CD14-positive monocyte (primary cell): ENCODE data around the gene SEC61B. TPM values are rescaled to one million over a fixed set of nuclear protein-coding genes. Genes with fewer than 3 reads are reported as not detected.

Source experiments
- DNase-seq, 3 donors: peaks; one replicate each; pipeline ENCODE4 v3.0.0-alpha.2; 2011 to 2022
- H2AFZ ChIP-seq: 2 replicates; pipeline ENCODE4 v1.6.0; 2012; ENCODE audit warnings: mild to moderate bottlenecking, low read depth, low read length, inconsistent platforms; ENCODE audit not compliant: insufficient read depth, poor library complexity, severe bottlenecking
- H3K27ac ChIP-seq, 2 donors: 1 replicate in 1 of 2; 2 replicates in 1 of 2; pipeline ENCODE4 v1.5.1; 2012 to 2013; ENCODE audit warnings: low read length in 2 of 2, control low read depth in 1 of 2, inconsistent platforms in 1 of 2, low read depth in 1 of 2, mild to moderate bottlenecking in 1 of 2
- H3K27me3 ChIP-seq, 2 donors: one replicate each; pipeline versions ENCODE4 v1.6.0 to v1.6.1; 2011 to 2013; ENCODE audit warnings: low read length in 2 of 2; ENCODE audit not compliant: control insufficient read depth in 2 of 2, insufficient read depth in 2 of 2
- H3K36me3 ChIP-seq, 2 donors: replicated peaks in 1 of 2; 1 replicate in 1 of 2; 2 replicates in 1 of 2; pipeline versions ENCODE4 v1.5.1 to v1.6.1; 2012 to 2013; ENCODE audit warnings: low read length in 2 of 2, control low read depth in 1 of 2, inconsistent platforms in 1 of 2, mild to moderate bottlenecking in 1 of 2; ENCODE audit not compliant: insufficient read depth in 2 of 2, control insufficient read depth in 1 of 2
- H3K4me1 ChIP-seq, 2 donors: 1 replicate in 1 of 2; 2 replicates in 1 of 2; pipeline versions ENCODE4 v1.5.1 to v1.6.1; 2012 to 2013; ENCODE audit warnings: low read length in 2 of 2, control low read depth in 1 of 2, inconsistent platforms in 1 of 2, mild to moderate bottlenecking in 1 of 2, moderate library complexity in 1 of 2; ENCODE audit not compliant: insufficient read depth in 2 of 2, control insufficient read depth in 1 of 2
- H3K4me2 ChIP-seq: replicated peaks from 2 replicates; pipeline ENCODE3; 2012; ENCODE audit warnings: low read length, moderate library complexity, mild to moderate bottlenecking; ENCODE audit not compliant: poor library complexity, severe bottlenecking; ENCODE audit errors: extremely low read depth
- H3K4me3 ChIP-seq, 3 experiments: fragments of 200-600 bp in 1 of 3; sonication (generic) in 1 of 3; replicated peaks in 1 of 3; 1 replicate in 2 of 3; 2 replicates in 1 of 3; pipeline ENCODE4 v1.5.1; 2011 to 2013; ENCODE audit warnings: low read length in 3 of 3, mild to moderate bottlenecking in 3 of 3, control low read depth in 2 of 3, low read depth in 2 of 3, inconsistent platforms in 1 of 3, moderate library complexity in 1 of 3
- H3K79me2 ChIP-seq: 2 replicates; pipeline ENCODE4 v1.6.0; 2012; ENCODE audit warnings: mild to moderate bottlenecking, control low read depth, inconsistent platforms, low read length, moderate library complexity; ENCODE audit not compliant: insufficient read depth
- H3K9ac ChIP-seq: 2 replicates; pipeline ENCODE4 v1.6.0; 2017; ENCODE audit warnings: low read length, mild to moderate bottlenecking; ENCODE audit not compliant: insufficient read depth, poor library complexity, severe bottlenecking
- H3K9me3 ChIP-seq, 2 donors: replicated peaks in 1 of 2; 1 replicate in 1 of 2; 2 replicates in 1 of 2; pipeline versions ENCODE4 v1.5.1 to v1.6.1; 2012 to 2013; ENCODE audit warnings: low read length in 2 of 2, control low read depth in 1 of 2; ENCODE audit not compliant: control insufficient read depth in 1 of 2, insufficient read depth in 1 of 2
- H4K20me1 ChIP-seq: 2 replicates; pipeline ENCODE4 v1.6.0; 2012; ENCODE audit warnings: mild to moderate bottlenecking, low read length, control low read depth, moderate library complexity; ENCODE audit not compliant: insufficient read depth
- H3K27ac Mint-ChIP-seq, 7 donors: one replicate each; pipeline ENCODE4 v1.8.0; 2020; ENCODE audit warnings: mild to moderate bottlenecking in 7 of 7, mixed read lengths in 7 of 7, moderate library complexity in 6 of 7, inconsistent platforms in 2 of 7
- H3K27me3 Mint-ChIP-seq, 3 donors: one replicate each; pipeline ENCODE4 v1.8.0; 2021 to 2022; ENCODE audit warnings: low read depth in 3 of 3, mild to moderate bottlenecking in 3 of 3, mixed read lengths in 3 of 3, moderate library complexity in 3 of 3, inconsistent platforms in 1 of 3
- H3K36me3 Mint-ChIP-seq, 2 donors: one replicate each; pipeline ENCODE4 v1.8.0; 2020; ENCODE audit warnings: mixed read lengths in 2 of 2, inconsistent platforms in 1 of 2, mild to moderate bottlenecking in 1 of 2
- H3K4me1 Mint-ChIP-seq: one replicate; pipeline ENCODE4 v1.8.0; 2020; ENCODE audit warnings: mild to moderate bottlenecking, mixed read lengths
- H3K4me3 Mint-ChIP-seq, 2 donors: one replicate each; pipeline ENCODE4 v1.8.0; 2020; ENCODE audit warnings: mild to moderate bottlenecking in 2 of 2, mixed read lengths in 2 of 2, moderate library complexity in 1 of 2
- H3K9me3 Mint-ChIP-seq, 7 donors: one replicate each; pipeline ENCODE4 v1.8.0; 2020 to 2022; ENCODE audit warnings: mixed read lengths in 7 of 7, mild to moderate bottlenecking in 6 of 7, moderate library complexity in 6 of 7, inconsistent platforms in 2 of 7
- CTCF ChIP-seq: fragments of 200-600 bp; IDR thresholded peaks from one replicate; pipeline ENCODE4 v1.8.0; 2022; ENCODE audit warnings: antibody characterized with exemption, mild to moderate bottlenecking
- WGBS: methylation state at CpG from one replicate; pipeline ENCODE4 v1.1.5; 2013; ENCODE audit warnings: missing lambda C conversion rate; ENCODE audit not compliant: insufficient coverage; 5-methylcytosine and 5-hydroxymethylcytosine counted together
- intact Hi-C, 2 donors: fragments of 100-400 bp; cut with micrococcal nuclease; formaldehyde crosslinking; loops; one replicate each; pipeline versions ENCODE4 v1.15.0 to v1.15.1; 2023
- polyA plus RNA-seq, 3 donors: library from polyadenylated mRNA; depleted of rRNA in 1 of 3; unstranded in 2 of 3; stranded (reverse) in 1 of 3; fragments of 300-500 nt in 2 of 3; fragments of >200 nt in 1 of 3; fragmentation: Illumina TruSeq in 2 of 3; gene quantifications; 1 replicate in 2 of 3; 2 replicates in 1 of 3; pipeline ENCODE4 v1.2.3, GENCODE V29; 2012 to 2021
- small RNA-seq: library from RNA; depleted of rRNA; stranded (forward); fragments of <200 nt; gene quantifications from one replicate; pipeline ENCODE3, GENCODE V24; 2012; ENCODE audit warnings: low read depth; ENCODE audit not compliant: insufficient read length

SEC61B gene
- polyA plus RNA-seq, 3 donors = 117 to 443 (median 421) TPM

- Mint-ChIP-seq H3K27ac (no peak overlapping the region), H3K4me3 (no peak overlapping the region), H3K27me3 (peaks cover 4 to 5% (median 5%) of the 10 kb centered on the region in 3 donors), H3K4me1 (no peaks in the 10 kb centered on the region), H3K9me3 (peaks cover 0 to 3% (median 0%) of the 10 kb centered on the region in 7 donors), H3K36me3 (no peaks in the 10 kb centered on the region)
- WGBS = 50% methylated on average over 2 of the region's 2 CpGs
- TF ChIP-seq CTCF = no peak
- no peak overlapping the region for H3K9ac ChIP-seq
- H4K20me1 ChIP-seq = no peaks in the 10 kb centered on the region
- no peaks in the 10 kb centered on the region for H3K79me2 ChIP-seq
- DNase-seq = no peak
- no peaks in the 10 kb centered on the region for H3K9me3 ChIP-seq
- no peaks in the 10 kb centered on the region for H3K4me1 ChIP-seq
- no peak overlapping the region for H3K27ac ChIP-seq
- no peak overlapping the region for H2AFZ ChIP-seq
- H3K27me3 ChIP-seq = no peaks in the 10 kb centered on the region
- H3K4me3 ChIP-seq = no peak overlapping the region
- no peaks in the 10 kb centered on the region for H3K36me3 ChIP-seq
- intact Hi-C loops = no loop called here
- no peak overlapping the region for H3K4me2 ChIP-seq
Measured at GRCh38 chr9:99274495-99274894, 52.4 kb downstream of the SEC61B start.

Small RNA genes within 50 kb of the gene (small RNA-seq; reads per million reads assigned to genes)
- gene RN7SL794P = not detected

Other genes with a start within 250 kb of the SEC61B start
- 10 to 100 TPM; 10.7 to 26.8 (median 25.0) TPM for gene TGFBR1, start 117.2 kb upstream of the SEC61B start, polyA plus RNA-seq
- gene ALG2, start 340 bp upstream of the SEC61B start, polyA plus RNA-seq = 10 to 100 TPM; 15.9 to 25.5 (median 23.6) TPM